SU-DHL-6 (cell line): ENCODE measurements around the gene PLS1.

Source experiments
- H2AFZ ChIP-seq: fragments of 200-600 bp; sonication (generic); 2 replicates; pipeline ENCODE4 v1.6.1; 2014; ENCODE audit warnings: low read depth, mild to moderate bottlenecking, moderate library complexity, mixed read lengths, antibody characterized with exemption, low read length; ENCODE audit not compliant: severe bottlenecking
- H3F3A ChIP-seq: fragments of 200-600 bp; shearing (Covaris generic); 2 replicates; pipeline ENCODE4 v1.6.0; 2016; ENCODE audit warnings: antibody characterized with exemption, mild to moderate bottlenecking; ENCODE audit not compliant: insufficient read depth
- H3K27ac ChIP-seq: fragments of 200-600 bp; sonication (generic); 2 replicates; pipeline ENCODE4 v1.5.1; 2016; ENCODE audit warnings: low read depth, mild to moderate bottlenecking, low read length, moderate library complexity, mixed read lengths
- H3K27me3 ChIP-seq: fragments of 200-600 bp; sonication (generic), shearing (Covaris generic); 2 replicates; pipeline ENCODE4 v1.6.0; 2014; ENCODE audit warnings: mild to moderate bottlenecking, low read length
- H3K36me3 ChIP-seq: fragments of 200-600 bp; sonication (generic); 2 replicates; pipeline ENCODE4 v1.6.1; 2014; ENCODE audit warnings: mild to moderate bottlenecking, low read length, mixed read lengths
- H3K4me2 ChIP-seq: fragments of 300-600, 200-600 bp; shearing (Covaris generic), sonication (generic); 2 replicates; pipeline ENCODE4 v1.6.0; 2014; ENCODE audit warnings: low read length, low read depth, mild to moderate bottlenecking; ENCODE audit not compliant: poor library complexity, severe bottlenecking
- H3K4me3 ChIP-seq: fragments of 200-600 bp; sonication (generic); 2 replicates; pipeline ENCODE4 v1.5.1; 2014; ENCODE audit warnings: antibody characterized with exemption, low read length, mild to moderate bottlenecking, mixed read lengths; ENCODE audit not compliant: insufficient read depth, poor library complexity, severe bottlenecking
- H3K79me2 ChIP-seq: fragments of 200-600 bp; sonication (generic); 2 replicates; pipeline ENCODE4 v1.6.1; 2014; ENCODE audit warnings: mild to moderate bottlenecking, low read length, moderate library complexity; ENCODE audit not compliant: insufficient read depth
- H3K9ac ChIP-seq: fragments of 200-600 bp; sonication (generic); 2 replicates; pipeline ENCODE4 v1.7.0; 2014; ENCODE audit warnings: mild to moderate bottlenecking, low read length
- H3K9me2 ChIP-seq: fragments of 200-600 bp; sonication (generic); replicated peaks from 2 replicates; pipeline ENCODE4 v1.6.1; 2014; ENCODE audit warnings: low read length; ENCODE audit not compliant: insufficient read depth
- H3K9me3 ChIP-seq: fragments of 200-600 bp; sonication (generic); 2 replicates; pipeline ENCODE4 v1.6.1; 2014; ENCODE audit warnings: low read length, mixed read lengths; ENCODE audit not compliant: insufficient read depth
- H4K20me1 ChIP-seq: fragments of 200-600 bp; sonication (generic); 2 replicates; pipeline ENCODE4 v1.6.1; 2014; ENCODE audit warnings: low read depth, mild to moderate bottlenecking, antibody characterized with exemption, low read length, moderate library complexity, mixed read lengths
- CTCF ChIP-seq: fragments of 200-600 bp; sonication (generic); IDR thresholded peaks from one replicate; pipeline ENCODE4 v1.5.1; 2017; ENCODE audit warnings: antibody characterized with exemption, mild to moderate bottlenecking, low read length, moderate library complexity; ENCODE audit not compliant: insufficient read depth, poor library complexity, severe bottlenecking
- EZH2phosphoT487 ChIP-seq: fragments of 200-600 bp; sonication (generic), shearing (Covaris generic); conservative IDR thresholded peaks from 2 replicates; pipeline ENCODE4 v1.6.1; 2018; ENCODE audit warnings: mild to moderate bottlenecking, antibody characterized with exemption, low read length, moderate library complexity, mixed read lengths

The PLS1 gene

GRCh38 chr3:142623194-142623593, 27.0 kb downstream of the PLS1 start:
- Histone ChIP-seq H3K9ac (no peak overlapping the region), H3K9me3 (no peaks in the 10 kb centered on the region), H3K9me2 (no peaks in the 10 kb centered on the region), H3K27ac (no peak overlapping the region), H4K20me1 (no peaks in the 10 kb centered on the region), H2AFZ (no peak overlapping the region), H3F3A (no peaks in the 10 kb centered on the region), H3K27me3 (no peaks in the 10 kb centered on the region), H3K4me3 (no peak overlapping the region), H3K79me2 (0 out of 2 replicates have a peak, but pooled peaks cover 9% of the 10 kb centered on the region), H3K4me2 (no peak overlapping the region), H3K36me3 (no peaks in the 10 kb centered on the region)
- TF ChIP-seq EZH2phosphoT487: no peak
- no peak for TF ChIP-seq CTCF

GRCh38 chr3:142624341-142625152, 28.4 kb downstream of the PLS1 start:
- Histone ChIP-seq H3K79me2 (peaks cover 4% of the 10 kb centered on the region; the same call in 1 of the 2 replicates), H3K27me3 (no peaks in the 10 kb centered on the region), H3K9me3 (no peaks in the 10 kb centered on the region), H3K36me3 (no peaks in the 10 kb centered on the region), H4K20me1 (no peaks in the 10 kb centered on the region), H3F3A (no peaks in the 10 kb centered on the region), H3K4me3 (no peak overlapping the region), H3K27ac (no peak overlapping the region), H3K9ac (no peak overlapping the region), H2AFZ (no peak overlapping the region), H3K9me2 (no peaks in the 10 kb centered on the region), H3K4me2 (no peak overlapping the region)
- no peak for TF ChIP-seq EZH2phosphoT487
- TF ChIP-seq CTCF: no peak

GRCh38 chr3:142625153-142625440, 28.9 kb downstream of the PLS1 start:
- H3K27me3 ChIP-seq: no peaks in the 10 kb centered on the region
- no peak overlapping the region for H3K4me2 ChIP-seq
- TF ChIP-seq CTCF: no peak
- no peak for TF ChIP-seq EZH2phosphoT487
- no peak overlapping the region for H3K4me3 ChIP-seq
- H2AFZ ChIP-seq: no peak overlapping the region
- H3K36me3 ChIP-seq: no peaks in the 10 kb centered on the region
- H3K79me2 ChIP-seq: no peaks in the 10 kb centered on the region; the same call in 1 of the 2 replicates
- H3K9me3 ChIP-seq: no peaks in the 10 kb centered on the region
- no peaks in the 10 kb centered on the region for H3F3A ChIP-seq
- H4K20me1 ChIP-seq: no peaks in the 10 kb centered on the region
- H3K9me2 ChIP-seq: no peaks in the 10 kb centered on the region
- no peak overlapping the region for H3K9ac ChIP-seq
- no peak overlapping the region for H3K27ac ChIP-seq
